Keratinocyte (primary cell): ENCODE data around the gene ACP2. TPM values are rescaled to one million over a fixed set of nuclear protein-coding genes. Genes with fewer than 3 reads are reported as not detected.
"Not testable (repeated sequence)": the region's sequence is repeated elsewhere in the genome, so short reads cannot be mapped to it uniquely, and the experiment has no call there.

Experiments
- DNase-seq: peaks from one replicate; pipeline ENCODE4 v3.0.0-alpha.2; 2011; ENCODE audit warnings: low read depth, missing footprints, low spot score
- FAIRE-seq: peaks from 2 replicates; lab custom pipeline; 2011; peaks lifted over from hg19 to GRCh38; lab: Jason Lieb, UNC
- H2AFZ ChIP-seq: 2 replicates; pipeline ENCODE4 v1.6.0; 2012; ENCODE audit warnings: low read length, control low read depth, inconsistent platforms; ENCODE audit not compliant: control insufficient read depth
- H3K27ac ChIP-seq: 2 replicates; pipeline ENCODE4 v1.5.1; 2011; ENCODE audit warnings: low read length; ENCODE audit not compliant: control insufficient read depth, insufficient read depth
- H3K27me3 ChIP-seq: 3 replicates; pipeline ENCODE4 v1.6.0; 2011; ENCODE audit warnings: low read length; ENCODE audit not compliant: control insufficient read depth, insufficient read depth; ENCODE audit errors: extremely low read depth
- H3K36me3 ChIP-seq, 2 experiments: 2 replicates in 1 of 2; 3 replicates in 1 of 2; pipeline ENCODE4 v1.5.1; 2011; ENCODE audit warnings: low read length in 2 of 2, mild to moderate bottlenecking in 1 of 2; ENCODE audit not compliant: control insufficient read depth in 2 of 2, insufficient read depth in 2 of 2; ENCODE audit errors: extremely low read depth in 1 of 2
- H3K4me1 ChIP-seq: 3 replicates; pipeline ENCODE4 v1.5.1; 2011; ENCODE audit warnings: low read length; ENCODE audit not compliant: control insufficient read depth, insufficient read depth; ENCODE audit errors: extremely low read depth
- H3K4me2 ChIP-seq: 3 replicates; pipeline ENCODE4 v1.6.0; 2011; ENCODE audit warnings: low read depth, low read length; ENCODE audit not compliant: control insufficient read depth, insufficient read depth; ENCODE audit errors: extremely low read depth
- H3K4me3 ChIP-seq, 3 experiments: fragments of 200-600 bp in 1 of 3; sonication (generic) in 1 of 3; 2 replicates in 2 of 3; 3 replicates in 1 of 3; pipeline ENCODE4 v1.5.1; 2011 to 2016; ENCODE audit warnings: low read length in 3 of 3, mild to moderate bottlenecking in 3 of 3, control low read depth in 2 of 3, inconsistent platforms in 1 of 3, low read depth in 1 of 3, mixed read lengths in 1 of 3, mixed run types in 1 of 3, moderate library complexity in 1 of 3; ENCODE audit not compliant: control insufficient read depth in 2 of 3, insufficient read depth in 2 of 3; ENCODE audit errors: extremely low read depth in 1 of 3
- H3K79me2 ChIP-seq: 2 replicates; pipeline ENCODE4 v1.6.0; 2012; ENCODE audit warnings: low read length; ENCODE audit not compliant: control insufficient read depth, insufficient read depth
- H3K9ac ChIP-seq: 3 replicates; pipeline ENCODE4 v1.6.0; 2011; ENCODE audit warnings: low read length; ENCODE audit not compliant: control insufficient read depth, insufficient read depth; ENCODE audit errors: extremely low read depth
- H3K9me1 ChIP-seq: 3 replicates; pipeline ENCODE4 v1.6.0; 2011; ENCODE audit warnings: low read length; ENCODE audit not compliant: control insufficient read depth, insufficient read depth; ENCODE audit errors: extremely low read depth
- H3K9me3 ChIP-seq: 2 replicates; pipeline ENCODE4 v1.5.1; 2012; ENCODE audit warnings: low read depth, low read length; ENCODE audit not compliant: control insufficient read depth
- H4K20me1 ChIP-seq: 3 replicates; pipeline ENCODE4 v1.6.0; 2011; ENCODE audit warnings: low read length; ENCODE audit not compliant: control insufficient read depth, insufficient read depth; ENCODE audit errors: extremely low read depth
- CTCF ChIP-seq, 3 experiments: IDR thresholded peaks in 1 of 3; conservative IDR thresholded peaks in 1 of 3; optimal IDR thresholded peaks in 1 of 3; 2 replicates in 2 of 3; 3 replicates in 1 of 3; pipeline versions ENCODE3 to v1.5.1; 2011; ENCODE audit warnings: low read length in 3 of 3, mild to moderate bottlenecking in 3 of 3, moderate library complexity in 2 of 3, control low read depth in 1 of 3, inconsistent platforms in 1 of 3; ENCODE audit not compliant: insufficient read depth in 2 of 3; ENCODE audit errors: extremely low read depth in 1 of 3
- EZH2 ChIP-seq: IDR thresholded peaks from one replicate; pipeline ENCODE4 v1.6.1; 2012; ENCODE audit warnings: inconsistent platforms, mild to moderate bottlenecking, low read length, moderate library complexity
- dilution Hi-C: fragments of 300-500 bp; cut with MboI; formaldehyde crosslinking; loops from one replicate; pipeline ENCODE4 v1.7.0; 2020; ENCODE audit warnings: low sequenced_read_pairs; ENCODE audit not compliant: extremely low pct_ligation_motif_present
- polyA plus RNA-seq, 5 experiments: library from polyadenylated mRNA; depleted of rRNA in 3 of 5; stranded (reverse) in 3 of 5; stranded (forward) in 1 of 5; unstranded in 1 of 5; fragments of >200 nt; gene quantifications; 1 replicate in 1 of 5; 2 replicates in 3 of 5; 3 replicates in 1 of 5; pipeline versions ENCODE4 v1.2.1 to v1.2.3, GENCODE V29; 2011 to 2012; ENCODE audit warnings: missing spikeins in 2 of 5, low read depth in 1 of 5, low replicate concordance in 1 of 5

The ACP2 gene
- polyA plus RNA-seq, 1 donor (not counting 4 experiments of a cell fraction or from before 2014, with no cell fraction given): 11.5 TPM

GRCh38 chr11:47208628-47209027 lies 40.0 kb downstream of the ACP2 start:
- Histone ChIP-seq H3K79me2 (no peaks in the 10 kb centered on the region), H3K4me1 (peaks cover 24% of the 10 kb centered on the region), H3K9me3 (no peaks in the 10 kb centered on the region), H3K9me1 (no peaks in the 10 kb centered on the region), H3K27ac (no peak overlapping the region), H4K20me1 (no peaks in the 10 kb centered on the region), H3K36me3 (no peaks in the 10 kb centered on the region), H2AFZ (no peak overlapping the region), H3K27me3 (no peaks in the 10 kb centered on the region), H3K9ac (no peak overlapping the region), H3K4me2 (no peak overlapping the region), H3K4me3 (no peak overlapping the region)
- no peak for TF ChIP-seq EZH2
- TF ChIP-seq CTCF (optimal IDR thresholded peaks at IDR 0.05 in 1 of 3, IDR thresholded peaks at IDR 0.05 in 1 of 3, conservative IDR thresholded peaks at IDR 0.05 in 1 of 3; ENCODE audit: extremely low read depth in 1 of 3, insufficient read depth in 2 of 3, low read length in 3 of 3): no peak
- DNase-seq (no peak), FAIRE-seq (no peak)
- dilution Hi-C loops: no loop called here

- H4K20me1 ChIP-seq, H3K36me3 ChIP-seq, H3K9me1 ChIP-seq, DNase-seq, H3K27me3 ChIP-seq, H3K9me3 ChIP-seq, H3K9ac ChIP-seq, FAIRE-seq, H3K4me2 ChIP-seq, H3K79me2 ChIP-seq, dilution Hi-C loops, H2AFZ ChIP-seq, H3K4me3 ChIP-seq, H3K27ac ChIP-seq: not testable (repeated sequence)
- peaks cover 24% of the 10 kb centered on the region for H3K4me1 ChIP-seq
Observed at GRCh38 chr11:47208008-47208552, 40.5 kb downstream of the ACP2 start.

- no peak for FAIRE-seq
Observed at GRCh38 chr11:47207459-47207858, 41.2 kb downstream of the ACP2 start.

More at GRCh38 chr11:47207459-47207858, 41.2 kb downstream of the ACP2 start:
- Histone ChIP-seq H3K9ac (no peak overlapping the region), H3K36me3 (no peaks in the 10 kb centered on the region), H3K4me2 (no peak overlapping the region), H4K20me1 (no peaks in the 10 kb centered on the region), H3K9me1 (no peaks in the 10 kb centered on the region), H3K4me1 (peaks cover 24% of the 10 kb centered on the region), H3K4me3 (no peak overlapping the region), H3K27ac (no peak overlapping the region), H3K9me3 (no peaks in the 10 kb centered on the region), H3K27me3 (no peaks in the 10 kb centered on the region), H3K79me2 (no peaks in the 10 kb centered on the region), H2AFZ (no peak overlapping the region)
- TF ChIP-seq EZH2 (no peak), CTCF (optimal IDR thresholded peaks at IDR 0.05 in 1 of 3, IDR thresholded peaks at IDR 0.05 in 1 of 3, conservative IDR thresholded peaks at IDR 0.05 in 1 of 3; ENCODE audit: extremely low read depth in 1 of 3, insufficient read depth in 2 of 3, low read length in 3 of 3) (no peak)
- dilution Hi-C loops: no loop called here
- DNase-seq: no peak
